MM.1S (cell line): Measurements from ENCODE around the gene SYT2.

Experiments used
- EZH2 ChIP-seq: fragments of 300-600 bp; sonication (generic); optimal IDR thresholded peaks from 2 replicates; pipeline ENCODE3; 2017; ENCODE audit warnings: low read depth, mild to moderate bottlenecking, antibody characterized with exemption, low read length, mixed read lengths
- TF ChIP-seq, protein P1 (sequence below): fragments of 300-600 bp; sonication (generic); IDR thresholded peaks from 2 replicates; pipeline ENCODE4 v1.5.1; 2016; ENCODE audit warnings: antibody characterized with exemption, low read length, mixed read lengths

- TF ChIP-seq, protein P1, sequence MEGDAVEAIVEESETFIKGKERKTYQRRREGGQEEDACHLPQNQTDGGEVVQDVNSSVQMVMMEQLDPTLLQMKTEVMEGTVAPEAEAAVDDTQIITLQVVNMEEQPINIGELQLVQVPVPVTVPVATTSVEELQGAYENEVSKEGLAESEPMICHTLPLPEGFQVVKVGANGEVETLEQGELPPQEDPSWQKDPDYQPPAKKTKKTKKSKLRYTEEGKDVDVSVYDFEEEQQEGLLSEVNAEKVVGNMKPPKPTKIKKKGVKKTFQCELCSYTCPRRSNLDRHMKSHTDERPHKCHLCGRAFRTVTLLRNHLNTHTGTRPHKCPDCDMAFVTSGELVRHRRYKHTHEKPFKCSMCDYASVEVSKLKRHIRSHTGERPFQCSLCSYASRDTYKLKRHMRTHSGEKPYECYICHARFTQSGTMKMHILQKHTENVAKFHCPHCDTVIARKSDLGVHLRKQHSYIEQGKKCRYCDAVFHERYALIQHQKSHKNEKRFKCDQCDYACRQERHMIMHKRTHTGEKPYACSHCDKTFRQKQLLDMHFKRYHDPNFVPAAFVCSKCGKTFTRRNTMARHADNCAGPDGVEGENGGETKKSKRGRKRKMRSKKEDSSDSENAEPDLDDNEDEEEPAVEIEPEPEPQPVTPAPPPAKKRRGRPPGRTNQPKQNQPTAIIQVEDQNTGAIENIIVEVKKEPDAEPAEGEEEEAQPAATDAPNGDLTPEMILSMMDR = no peak
- no peak for TF ChIP-seq EZH2
Measured at GRCh38 chr1:202624781-202625108, 85.5 kb downstream of the SYT2 start.
